HG03571 (cell line): Measurements from ENCODE around the gene RNASE7.
A peak's percentile ranks its signal among the peaks of the same experiment; 100 is the strongest.

Source experiments
- ATAC-seq: cut with Tn5 transposase; IDR thresholded peaks from one replicate; pipeline ENCODE4 v1.9.1; 2021; ENCODE audit not compliant: unreplicated experiment

The RNASE7 gene

GRCh38 chr14:21066882-21067502, 24.8 kb downstream of the RNASE7 start:
- no peak for ATAC-seq

DNA sequence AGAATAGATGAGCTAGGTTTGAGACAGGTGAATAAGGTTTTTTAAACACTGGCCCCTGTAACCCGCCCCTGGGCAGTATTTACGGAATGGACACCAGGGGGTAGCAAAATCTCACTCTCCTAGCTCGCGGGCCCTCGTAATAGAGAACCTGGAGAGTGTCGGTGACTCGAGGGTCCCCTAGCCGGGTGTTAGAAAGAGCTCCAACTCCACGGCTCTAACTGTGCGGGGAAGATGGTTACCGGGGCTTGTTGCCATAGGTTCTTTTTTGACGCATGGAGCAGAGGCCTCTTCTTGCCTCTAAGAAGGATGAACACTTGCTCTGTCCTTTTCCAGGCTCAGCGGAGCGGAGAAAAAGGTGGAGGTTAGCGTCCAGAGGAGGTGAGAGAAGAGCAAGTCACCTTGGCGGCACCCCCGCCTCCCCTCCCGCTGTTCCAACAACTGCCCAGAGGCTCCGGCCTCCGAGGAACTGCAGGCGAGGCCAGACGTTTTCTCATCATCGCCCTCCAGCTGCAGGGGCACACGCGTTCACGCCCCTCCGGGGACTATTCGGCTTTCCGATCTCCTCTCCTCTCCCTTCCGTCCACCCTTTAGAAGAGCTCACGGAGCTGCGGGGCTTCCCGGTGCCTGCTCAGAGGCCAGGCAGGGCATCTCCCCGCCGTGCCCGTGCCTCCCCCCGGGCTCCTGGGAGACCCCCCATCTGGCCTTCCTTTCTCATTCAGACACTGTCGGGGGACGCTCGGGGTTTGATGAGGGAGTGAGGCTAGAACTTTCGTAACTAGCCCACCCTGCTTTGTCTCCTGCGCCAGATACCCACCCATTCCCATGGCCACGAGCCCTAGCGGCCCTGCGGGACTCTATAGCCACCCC, 26.6 kb downstream of the RNASE7 start:
- ATAC-seq = no peak

DNA sequence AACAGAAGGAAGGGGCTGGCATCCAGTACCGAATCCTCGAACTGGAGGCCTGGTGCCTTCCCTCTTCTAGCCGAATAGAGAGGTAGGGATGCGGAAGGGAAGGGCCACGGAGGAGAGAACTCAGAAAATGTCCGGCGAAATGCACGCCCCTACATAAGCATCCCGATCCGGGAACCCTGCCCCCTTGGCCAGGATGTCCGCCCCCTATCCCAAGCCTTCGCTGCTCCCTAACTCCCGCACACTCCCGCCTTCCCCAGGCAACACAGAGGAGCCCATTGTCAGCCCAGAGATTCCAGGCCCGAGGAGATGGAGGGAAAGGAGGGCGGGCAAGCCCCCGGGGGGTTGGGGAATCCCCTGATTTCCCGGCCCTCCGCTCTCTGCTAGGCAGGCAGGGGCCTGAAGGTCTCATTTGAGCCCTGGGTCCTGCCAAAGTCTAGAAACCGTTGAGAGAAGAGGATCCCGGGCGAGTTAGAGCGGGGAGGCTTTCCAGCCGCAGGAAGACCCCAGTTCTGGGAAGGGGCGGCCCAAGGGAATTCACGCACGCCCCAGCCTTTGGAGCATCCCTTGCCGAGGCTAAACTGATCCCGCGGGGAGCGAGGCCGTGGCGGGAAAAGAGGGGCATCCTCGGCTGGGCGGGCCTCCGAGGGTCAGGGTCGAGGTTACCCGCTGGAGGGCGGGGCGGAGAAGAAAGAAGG, 27.4 kb downstream of the RNASE7 start:
- ATAC-seq = no peak

DNA sequence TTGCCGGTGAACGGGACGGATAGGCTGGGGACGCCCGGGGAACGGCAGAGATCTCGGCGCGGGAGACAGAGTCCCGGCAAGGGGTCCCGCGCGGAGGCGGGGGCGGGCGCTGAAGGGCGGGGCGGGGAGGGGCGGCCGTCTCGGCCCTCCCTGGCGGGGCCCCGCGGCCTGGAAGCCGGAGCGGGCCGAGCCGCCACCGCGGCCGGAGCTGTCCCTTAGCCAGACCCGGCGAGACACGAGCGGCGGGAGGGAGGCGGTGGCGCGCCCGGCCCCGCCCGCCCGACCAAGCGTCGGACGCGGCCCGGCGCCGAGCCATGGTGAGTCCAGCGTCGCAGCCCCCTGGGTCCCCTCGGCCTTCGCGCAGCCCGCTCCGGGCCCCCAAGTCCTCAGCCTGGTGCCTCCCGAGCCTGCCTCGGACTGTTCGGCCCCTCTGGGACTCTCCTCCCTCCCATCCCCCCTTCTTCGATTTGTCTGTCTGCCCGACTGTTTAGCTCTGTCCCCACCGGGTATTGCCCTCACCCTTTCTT, 28.0 kb downstream of the RNASE7 start, which contains the start of gene ARHGEF40:
ARHGEF40 (plus strand) TSS at position 222 of the 527 bp plus-strand sequence; CDS start at position 315, 93 bp downstream.
- no peak for ATAC-seq

DNA sequence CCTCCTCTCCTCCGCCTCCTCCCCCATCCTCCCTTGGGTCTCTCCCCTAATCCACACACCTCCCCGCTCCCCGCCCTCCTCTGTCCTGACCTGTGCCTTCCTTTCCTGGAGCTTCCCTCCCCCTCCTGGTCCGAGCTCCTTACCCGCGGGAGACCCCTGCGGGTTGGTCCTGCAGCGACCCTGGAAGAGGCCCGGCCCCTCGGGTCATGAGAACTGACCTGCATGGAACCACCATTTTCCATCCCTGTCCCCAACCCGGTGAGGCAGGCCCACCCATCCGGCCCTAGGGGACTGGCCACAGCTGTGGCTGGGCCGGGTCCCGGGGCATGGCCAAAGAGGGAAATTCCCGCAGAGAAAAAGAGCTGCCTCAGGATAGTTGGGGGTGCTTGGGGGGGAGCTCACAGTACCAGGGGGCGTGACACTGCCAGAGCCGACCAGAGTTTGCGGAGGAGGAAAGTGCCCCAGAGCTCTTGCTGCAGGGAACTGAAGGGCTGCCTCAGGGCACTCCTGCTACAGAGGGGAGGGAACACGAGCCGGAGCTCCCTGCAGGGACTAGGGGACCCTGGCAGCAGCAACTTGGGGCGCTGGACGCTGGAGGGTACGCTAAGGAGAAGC, 28.6 kb downstream of the RNASE7 start:
- no peak for ATAC-seq

- peak; percentile 69 for ATAC-seq
Measured at GRCh38 chr14:21071225-21072030, 29.3 kb downstream of the RNASE7 start.

DNA sequence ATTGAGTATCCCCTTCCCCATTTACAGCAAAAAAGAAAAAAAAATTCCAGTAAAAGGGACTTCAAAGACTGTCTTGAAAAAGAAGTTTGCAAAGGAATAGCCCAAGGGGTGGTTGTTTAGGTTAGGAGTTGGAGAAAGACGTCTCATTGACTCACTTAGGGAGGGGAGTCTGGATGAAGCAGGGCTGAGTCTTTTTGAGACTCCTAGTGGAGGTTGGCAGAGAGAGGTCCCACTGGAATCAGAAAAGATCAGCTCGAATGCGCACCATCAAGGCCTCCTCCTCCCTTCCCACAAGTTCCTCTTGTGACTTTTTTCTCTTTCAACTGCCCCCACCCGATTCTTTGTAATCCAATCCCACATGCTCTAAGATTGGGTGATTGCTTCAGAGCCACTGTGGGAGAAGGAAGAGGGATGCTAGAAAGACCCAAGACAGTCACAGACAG, 29.9 kb downstream of the RNASE7 start:
- ATAC-seq = no peak

DNA sequence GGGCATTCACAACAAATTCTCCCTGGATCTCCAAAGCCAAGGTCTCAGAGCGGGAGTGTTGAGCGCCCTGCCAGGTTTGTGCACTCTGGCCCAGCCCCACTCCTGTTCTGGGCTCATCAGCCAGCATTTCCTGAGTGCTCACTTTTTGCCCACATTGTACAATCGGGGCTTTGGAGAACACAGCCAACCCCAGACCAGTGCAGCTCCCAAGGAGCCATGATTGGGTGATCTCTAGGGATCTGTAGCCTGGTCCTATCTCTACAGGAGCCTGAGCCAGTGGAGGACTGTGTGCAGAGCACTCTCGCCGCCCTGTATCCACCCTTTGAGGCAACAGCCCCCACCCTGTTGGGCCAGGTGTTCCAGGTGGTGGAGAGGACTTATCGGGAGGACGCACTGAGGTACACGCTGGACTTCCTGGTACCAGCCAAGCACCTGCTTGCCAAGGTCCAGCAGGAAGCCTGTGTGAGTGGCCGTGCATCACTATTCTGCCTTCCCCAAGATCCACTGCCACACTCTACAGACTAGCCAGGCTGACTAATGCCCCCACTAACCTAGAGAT, 30.7 kb downstream of the RNASE7 start:
- ATAC-seq = no peak

- no peak for ATAC-seq
Measured at GRCh38 chr14:21073921-21074320, 31.8 kb downstream of the RNASE7 start.

DNA sequence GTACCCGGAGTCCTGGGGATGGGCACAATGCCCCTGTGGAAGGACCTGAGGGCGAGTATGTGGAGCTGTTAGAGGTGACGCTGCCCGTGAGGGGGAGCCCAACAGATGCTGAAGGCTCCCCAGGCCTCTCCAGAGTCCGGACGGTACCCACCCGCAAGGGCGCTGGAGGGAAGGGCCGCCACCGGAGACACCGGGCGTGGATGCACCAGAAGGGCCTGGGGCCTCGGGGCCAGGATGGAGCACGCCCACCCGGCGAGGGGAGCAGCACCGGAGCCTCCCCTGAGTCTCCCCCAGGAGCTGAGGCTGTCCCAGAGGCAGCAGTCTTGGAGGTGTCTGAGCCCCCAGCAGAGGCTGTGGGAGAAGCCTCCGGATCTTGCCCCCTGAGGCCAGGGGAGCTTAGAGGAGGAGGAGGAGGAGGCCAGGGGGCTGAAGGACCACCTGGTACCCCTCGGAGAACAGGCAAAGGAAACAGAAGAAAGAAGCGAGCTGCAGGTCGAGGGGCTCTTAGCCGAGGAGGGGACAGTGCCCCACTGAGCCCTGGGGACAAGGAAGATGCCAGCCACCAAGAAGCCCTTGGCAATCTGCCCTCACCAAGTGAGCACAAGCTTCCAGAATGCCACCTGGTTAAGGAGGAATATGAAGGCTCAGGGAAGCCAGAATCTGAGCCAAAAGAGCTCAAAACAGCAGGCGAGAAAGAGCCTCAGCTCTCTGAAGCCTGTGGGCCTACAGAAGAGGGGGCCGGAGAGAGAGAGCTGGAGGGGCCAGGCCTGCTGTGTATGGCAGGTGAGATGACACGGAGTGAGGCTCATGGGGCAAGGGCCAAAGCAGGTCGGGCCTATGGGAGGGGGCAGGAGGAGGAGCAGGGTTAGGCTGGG, 32.5 kb downstream of the RNASE7 start:
- ATAC-seq = no peak

DNA sequence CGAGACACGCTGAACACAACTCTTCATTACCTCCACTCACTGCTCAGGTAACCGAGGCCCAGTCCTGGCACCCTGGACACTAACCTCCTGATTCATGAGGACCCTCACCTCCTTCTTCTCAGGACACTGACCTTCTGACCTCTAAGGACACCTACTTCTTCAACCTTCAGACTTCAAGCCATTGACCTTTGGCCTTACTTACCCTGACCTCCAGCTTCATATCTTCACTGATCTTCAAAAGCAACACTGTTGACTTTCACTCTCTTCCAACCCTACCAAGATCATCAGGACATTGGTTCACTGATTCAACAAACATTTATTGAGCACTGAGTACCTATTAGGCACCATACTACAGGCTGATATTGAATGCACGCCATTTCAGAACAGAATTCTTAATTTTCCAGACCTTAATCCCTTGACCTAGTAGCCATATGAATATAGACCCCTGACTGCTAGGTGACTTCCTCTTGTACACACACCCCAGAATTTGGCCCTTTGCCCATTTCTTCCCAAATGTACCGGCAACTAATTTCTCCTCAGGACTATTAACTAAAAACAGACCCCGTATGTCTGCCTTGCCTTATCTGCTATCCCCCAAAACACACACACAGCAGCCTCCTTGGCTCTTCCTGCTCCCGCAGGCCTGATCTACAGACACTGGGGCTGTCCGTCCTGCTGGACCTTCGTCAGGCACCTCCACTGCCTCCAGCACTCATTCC, 33.7 kb downstream of the RNASE7 start:
- no peak for ATAC-seq

DNA sequence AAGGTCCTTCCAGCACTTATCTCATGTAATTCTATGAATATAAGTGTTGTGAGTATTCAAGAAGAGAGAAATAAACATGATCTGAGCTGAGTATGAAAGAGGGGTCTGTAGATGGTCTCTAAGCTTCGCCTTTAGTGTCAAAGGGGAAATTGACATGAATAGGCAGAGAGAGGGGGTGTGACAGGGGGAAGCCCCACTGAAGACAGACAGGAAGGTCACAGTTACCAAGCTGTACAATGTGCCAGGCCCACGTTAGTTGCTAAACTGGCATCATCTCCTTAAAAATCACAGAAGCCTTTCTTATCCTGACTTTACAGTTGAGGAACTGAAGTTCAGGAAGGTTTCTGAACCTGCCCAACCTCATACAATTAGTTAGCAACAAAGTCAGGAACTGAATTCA, 35.5 kb downstream of the RNASE7 start:
- no peak for ATAC-seq

DNA sequence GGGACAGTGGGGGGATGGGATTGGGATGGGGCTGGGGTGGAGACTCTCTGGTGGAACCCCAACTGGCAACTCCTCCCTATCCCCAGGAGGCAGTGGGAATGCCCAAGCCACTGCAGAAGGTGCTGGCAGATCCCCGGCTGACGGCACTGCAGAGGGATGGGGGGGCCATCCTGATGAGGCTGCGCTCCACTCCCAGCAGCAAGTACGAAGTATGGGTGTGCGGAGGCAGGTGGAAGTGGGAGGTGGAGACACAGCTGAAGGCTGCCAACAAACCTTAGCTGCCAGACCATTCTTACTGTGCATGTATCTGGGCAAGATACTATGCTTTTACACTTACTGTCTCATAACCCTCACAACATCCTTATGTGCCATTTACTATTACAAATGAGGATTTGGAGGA, 36.1 kb downstream of the RNASE7 start:
- no peak for ATAC-seq

- no peak for ATAC-seq
Measured at GRCh38 chr14:21078726-21079125, 36.6 kb downstream of the RNASE7 start.

DNA sequence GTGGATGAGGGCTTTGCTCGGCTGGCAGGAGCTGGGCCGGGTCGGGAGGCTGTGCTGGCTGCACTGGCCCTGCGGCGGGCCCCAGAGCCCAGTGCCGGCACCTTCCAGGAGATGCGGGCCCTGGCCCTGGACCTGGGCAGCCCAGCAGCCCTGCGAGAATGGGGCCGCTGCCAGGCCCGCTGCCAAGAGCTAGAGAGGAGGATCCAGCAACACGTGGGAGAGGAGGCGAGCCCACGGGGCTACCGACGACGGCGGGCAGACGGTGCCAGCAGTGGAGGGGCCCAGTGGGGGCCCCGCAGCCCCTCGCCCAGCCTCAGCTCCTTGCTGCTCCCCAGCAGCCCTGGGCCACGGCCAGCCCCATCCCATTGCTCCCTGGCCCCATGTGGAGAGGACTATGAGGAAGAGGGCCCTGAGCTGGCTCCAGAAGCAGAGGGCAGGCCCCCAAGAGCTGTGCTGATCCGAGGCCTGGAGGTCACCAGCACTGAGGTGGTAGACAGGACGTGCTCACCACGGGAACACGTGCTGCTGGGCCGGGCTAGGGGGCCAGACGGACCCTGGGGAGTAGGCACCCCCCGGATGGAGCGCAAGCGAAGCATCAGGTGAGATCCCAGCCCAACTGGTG, 39.5 kb downstream of the RNASE7 start:
- ATAC-seq = no peak

GRCh38 chr14:21083565-21084325, 41.6 kb downstream of the RNASE7 start:
- ATAC-seq = no peak

DNA sequence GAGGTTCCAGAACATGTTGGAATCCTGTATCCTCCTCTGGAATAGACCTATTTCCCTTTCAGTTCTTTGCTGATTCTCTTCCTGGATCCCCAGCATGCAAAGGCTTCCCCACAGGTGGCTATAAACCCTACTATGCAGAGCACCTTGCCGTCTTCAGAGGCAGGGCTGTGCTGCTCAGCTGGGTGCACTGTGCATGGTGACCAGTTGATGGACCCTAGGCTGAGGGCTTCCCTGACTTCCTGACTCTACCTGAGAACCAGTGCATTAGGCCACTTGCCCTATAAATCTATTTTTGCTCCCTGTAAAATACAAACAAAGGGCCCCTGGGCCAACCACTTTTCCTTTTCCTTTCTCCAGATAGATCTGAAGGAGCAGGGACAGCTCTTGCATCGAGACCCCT, 42.2 kb downstream of the RNASE7 start:
- ATAC-seq = no peak
